Thoracic aorta (tissue), 2 donors: Measurements from ENCODE around the gene EXD3. TPM values are rescaled to one million over a fixed set of nuclear protein-coding genes. Genes with fewer than 3 reads are reported as not detected.

Experiments used
- ATAC-seq: fragments of 150-250 bp; one replicate; pipeline ENCODE4 v1.8.0; 2017; ENCODE audit warnings: low read depth; ENCODE audit not compliant: insufficient number of reproducible peaks, low FRiP score
- DNase-seq: peaks from one replicate; pipeline ENCODE4 v3.0.0-alpha.2; 2020; ENCODE audit warnings: low spot score
- H3K27ac ChIP-seq, 2 donors: fragments of 200-600 bp; sonication (generic); 1 replicate in 1 of 2; 2 replicates in 1 of 2; pipeline ENCODE4 v1.5.1; 2016; ENCODE audit warnings: mild to moderate bottlenecking in 2 of 2, moderate library complexity in 2 of 2
- H3K27me3 ChIP-seq: fragments of 200-600 bp; sonication (generic); replicated peaks from 2 replicates; pipeline ENCODE4 v1.6.0; 2016; ENCODE audit warnings: mild to moderate bottlenecking; ENCODE audit not compliant: insufficient read depth
- H3K36me3 ChIP-seq: fragments of 200-600 bp; sonication (generic); one replicate; pipeline ENCODE4 v1.5.1; 2016
- H3K4me1 ChIP-seq, 2 donors: fragments of 200-600 bp; sonication (generic); 1 replicate in 1 of 2; 2 replicates in 1 of 2; pipeline versions ENCODE4 v1.5.1 to v1.6.0; 2016; ENCODE audit warnings: low read depth in 2 of 2, mild to moderate bottlenecking in 1 of 2; ENCODE audit not compliant: control insufficient read depth in 1 of 2
- H3K4me3 ChIP-seq: fragments of 200-600 bp; sonication (generic); 2 replicates; pipeline ENCODE4 v1.5.1; 2016; ENCODE audit warnings: mild to moderate bottlenecking
- H3K9me3 ChIP-seq: fragments of 200-600 bp; sonication (generic); 2 replicates; pipeline ENCODE4 v1.5.1; 2016
- CTCF ChIP-seq: fragments of 200-600 bp; sonication (generic); IDR thresholded peaks from one replicate; pipeline ENCODE4 v1.5.1; 2019; ENCODE audit warnings: antibody characterized with exemption
- total RNA-seq, 2 donors: library from RNA; depleted of rRNA; stranded (reverse); fragments of >200 nt; gene quantifications; one replicate each; pipeline versions ENCODE4 v1.1.0 to v1.2.3, GENCODE V29; 2016

EXD3 gene
- total RNA-seq, 2 donors from 2014 or later, result 22.7 to 29.4 TPM

- no peaks in the 10 kb centered on the region for H3K9me3 ChIP-seq
- no peaks in the 10 kb centered on the region for H3K27me3 ChIP-seq
- H3K4me3 ChIP-seq, result no peak overlapping the region
- H3K4me1 ChIP-seq, result peaks cover 4 to 17% of the 10 kb centered on the region in 2 donors
- no peak for ATAC-seq
- no peak for TF ChIP-seq CTCF
- H3K27ac ChIP-seq, result no peak overlapping the region
- H3K36me3 ChIP-seq, result no peaks in the 10 kb centered on the region
- no peak for DNase-seq
These were observed 102.2 kb downstream of the EXD3 start for GRCh38 chr9:137320555-137321384.

GRCh38 chr9:137319739-137320551, 103.0 kb downstream of the EXD3 start:
- peaks cover 4 to 17% of the 10 kb centered on the region in 2 donors for H3K4me1 ChIP-seq
- H3K36me3 ChIP-seq, result no peaks in the 10 kb centered on the region
- H3K9me3 ChIP-seq, result no peaks in the 10 kb centered on the region
- H3K27ac ChIP-seq, result no peak overlapping the region
- no peak for TF ChIP-seq CTCF
- DNase-seq (no peak), ATAC-seq (no peak)
- no peaks in the 10 kb centered on the region for H3K27me3 ChIP-seq
- H3K4me3 ChIP-seq, result no peak overlapping the region

- ATAC-seq (no peak), DNase-seq (no peak)
- Histone ChIP-seq H3K36me3 (no peaks in the 10 kb centered on the region), H3K4me3 (peak overlapping the region; percentile 49), H3K4me1 (peaks cover 4 to 17% of the 10 kb centered on the region in 2 donors), H3K9me3 (no peaks in the 10 kb centered on the region), H3K27ac (no peak overlapping the region), H3K27me3 (no peaks in the 10 kb centered on the region)
- TF ChIP-seq CTCF, result peak; percentile 20
These were observed 103.8 kb downstream of the EXD3 start for GRCh38 chr9:137319011-137319738.

GRCh38 chr9:137318602-137319001, 104.4 kb downstream of the EXD3 start:
- no peak for DNase-seq
- no peak for TF ChIP-seq CTCF
- peak overlapping the region; percentile 49 for H3K4me3 ChIP-seq
- peaks cover 4 to 17% of the 10 kb centered on the region in 2 donors for H3K4me1 ChIP-seq
- ATAC-seq, result no peak
- H3K27ac ChIP-seq, result no peak overlapping the region
- H3K36me3 ChIP-seq, result no peaks in the 10 kb centered on the region
- no peaks in the 10 kb centered on the region for H3K9me3 ChIP-seq
- H3K27me3 ChIP-seq, result no peaks in the 10 kb centered on the region
